IMR-90 (cell line): Measurements from ENCODE around the gene TBX15. TPM values are rescaled to one million over a fixed set of nuclear protein-coding genes. Genes with fewer than 3 reads are reported as not detected.

ENCODE experiments used
- ATAC-seq: fragments of 200-7000 bp; cut with Tn5 transposase; 2 replicates; pipeline ENCODE4 v1.9.1; 2020; ENCODE audit warnings: low read depth, mild to moderate bottlenecking, moderate library complexity
- BruUV-seq: library from RNA; stranded (reverse); fragments of 400-500 nt; replicated peaks from 2 replicates; lab custom pipeline; 2021; lab: Mats Ljungman, UMichigan
- CTCF ChIA-PET: fragments of 300-600 bp; formaldehyde crosslinking; extraction: SDS; loops from one replicate; lab custom pipeline; 2021; ENCODE audit warnings: antibody characterized with exemption; lab: Yijun Ruan, JAX
- POLR2A ChIA-PET: fragments of 300-600 bp; sonication (Branson Sonifier 250); formaldehyde crosslinking; loops from one replicate; lab custom pipeline; 2022; ENCODE audit warnings: antibody characterized with exemption; ENCODE audit not compliant: unreplicated experiment; lab: Charles Lee
- DNase-seq: peaks from one replicate; pipeline ENCODE4 v3.0.0; 2013
- H2AFZ ChIP-seq: replicated peaks from 2 replicates; pipeline ENCODE3; 2013; ENCODE audit warnings: low read length, mild to moderate bottlenecking; ENCODE audit not compliant: poor library complexity
- H2AK5ac ChIP-seq: 2 replicates; pipeline ENCODE4 v1.6.1; 2013; ENCODE audit warnings: low read depth, low read length, inconsistent platforms
- H2AK9ac ChIP-seq: replicated peaks from 2 replicates; pipeline ENCODE3; 2013; ENCODE audit warnings: mild to moderate bottlenecking, low read depth, low read length, moderate library complexity; ENCODE audit not compliant: poor library complexity
- H2BK120ac ChIP-seq: 2 replicates; pipeline ENCODE4 v1.6.1; 2013; ENCODE audit warnings: low read depth, low read length, inconsistent platforms
- H2BK15ac ChIP-seq: 3 replicates; pipeline ENCODE4 v1.6.1; 2013; ENCODE audit warnings: low read depth, low read length, inconsistent platforms
- H2BK20ac ChIP-seq: 2 replicates; pipeline ENCODE4 v1.6.1; 2013; ENCODE audit warnings: low read depth, mild to moderate bottlenecking, inconsistent platforms, low read length, moderate library complexity
- H2BK5ac ChIP-seq: 2 replicates; pipeline ENCODE4 v1.6.1; 2013; ENCODE audit warnings: mild to moderate bottlenecking, low read depth, low read length, inconsistent platforms; ENCODE audit not compliant: poor library complexity, severe bottlenecking
- H3K14ac ChIP-seq: replicated peaks from 2 replicates; pipeline ENCODE4 v1.6.1; 2013; ENCODE audit warnings: low read depth, low read length, inconsistent platforms
- H3K18ac ChIP-seq: 2 replicates; pipeline ENCODE4 v1.6.1; 2013; ENCODE audit warnings: low read depth, low read length, control low read depth
- H3K23ac ChIP-seq: 2 replicates; pipeline ENCODE4 v1.6.1; 2013; ENCODE audit warnings: low read depth, low read length, inconsistent platforms
- H3K27ac ChIP-seq: 2 replicates; pipeline ENCODE4 v1.5.1; 2013; ENCODE audit warnings: mild to moderate bottlenecking, control low read depth, low read length; ENCODE audit not compliant: insufficient read depth
- H3K27me3 ChIP-seq: 2 replicates; pipeline ENCODE4 v1.6.1; 2013; ENCODE audit warnings: low read length; ENCODE audit not compliant: control insufficient read depth, insufficient read depth
- H3K36me3 ChIP-seq: 2 replicates; pipeline ENCODE4 v1.6.1; 2013; ENCODE audit warnings: low read length, mixed read lengths; ENCODE audit not compliant: control insufficient read depth, insufficient read depth
- H3K4ac ChIP-seq: 2 replicates; pipeline ENCODE4 v1.6.1; 2013; ENCODE audit warnings: low read depth, low read length, inconsistent platforms
- H3K4me1 ChIP-seq: 2 replicates; pipeline ENCODE4 v1.6.1; 2013; ENCODE audit warnings: low read length, mixed read lengths; ENCODE audit not compliant: control insufficient read depth, insufficient read depth
- H3K4me2 ChIP-seq: 2 replicates; pipeline ENCODE4 v1.6.1; 2013; ENCODE audit warnings: low read depth, mild to moderate bottlenecking, control low read depth, low read length, moderate library complexity
- H3K4me3 ChIP-seq: 2 replicates; pipeline ENCODE4 v1.5.1; 2013; ENCODE audit warnings: low read depth, mild to moderate bottlenecking, control low read depth, low read length, moderate library complexity; ENCODE audit not compliant: insufficient read depth
- H3K56ac ChIP-seq: 2 replicates; pipeline ENCODE4 v1.6.1; 2013; ENCODE audit warnings: low read length, inconsistent platforms; ENCODE audit not compliant: insufficient read depth; ENCODE audit errors: extremely low read depth
- H3K79me1 ChIP-seq, 2 experiments: 2 replicates each; pipeline ENCODE4 v1.6.1; 2013; ENCODE audit warnings: low read length in 2 of 2, inconsistent platforms in 1 of 2, low read depth in 1 of 2
- H3K9ac ChIP-seq: 2 replicates; pipeline ENCODE4 v1.6.1; 2013; ENCODE audit warnings: low read depth, low read length, control low read depth
- H3K9me1 ChIP-seq: 2 replicates; pipeline ENCODE4 v1.6.1; 2013; ENCODE audit warnings: low read length, inconsistent platforms; ENCODE audit not compliant: insufficient read depth
- H3K9me3 ChIP-seq: 2 replicates; pipeline ENCODE4 v1.6.1; 2013; ENCODE audit warnings: low read length; ENCODE audit not compliant: control insufficient read depth, insufficient read depth
- H4K20me1 ChIP-seq: 2 replicates; pipeline ENCODE4 v1.6.1; 2013; ENCODE audit warnings: low read length, inconsistent platforms; ENCODE audit not compliant: insufficient read depth
- H4K5ac ChIP-seq: 2 replicates; pipeline ENCODE4 v1.6.1; 2013; ENCODE audit warnings: mild to moderate bottlenecking, low read depth, low read length, control low read depth
- H4K8ac ChIP-seq, 2 experiments: 2 replicates each; pipeline ENCODE4 v1.6.1; 2013; ENCODE audit warnings: low read depth in 2 of 2, low read length in 2 of 2, control low read depth in 1 of 2, inconsistent platforms in 1 of 2
- H4K91ac ChIP-seq: 2 replicates; pipeline ENCODE4 v1.6.1; 2013; ENCODE audit warnings: low read depth, low read length, inconsistent platforms; ENCODE audit not compliant: insufficient read depth
- BHLHE40 ChIP-seq: fragments of 150-350 bp; IDR thresholded peaks from 2 replicates; pipeline ENCODE4 v1.6.1; 2016; ENCODE audit warnings: mild to moderate bottlenecking, low read depth, low read length
- CTCF ChIP-seq: conservative IDR thresholded peaks from 2 replicates; pipeline ENCODE4 v1.5.1; 2012; ENCODE audit warnings: mild to moderate bottlenecking, low read depth, low read length, improper control_type of control experiment
- FOS ChIP-seq: fragments of 150-350 bp; IDR thresholded peaks from 2 replicates; pipeline ENCODE4 v1.6.1; 2016; ENCODE audit warnings: low read depth, low read length
- MAZ ChIP-seq: IDR thresholded peaks from 2 replicates; pipeline ENCODE4 v1.6.1; 2012; ENCODE audit warnings: low read depth, mild to moderate bottlenecking, low read length, improper control_type of control experiment, moderate library complexity, borderline replicate concordance
- MXI1 ChIP-seq: IDR thresholded peaks from 2 replicates; pipeline ENCODE4 v1.6.1; 2012; ENCODE audit warnings: low read depth, mild to moderate bottlenecking, low read length, moderate library complexity, borderline replicate concordance
- NFE2L2 ChIP-seq: fragments of 150-350 bp; IDR thresholded peaks from 2 replicates; pipeline ENCODE4 v1.6.1; 2016; ENCODE audit warnings: low read depth, mild to moderate bottlenecking, low read length
- RAD21 ChIP-seq: IDR thresholded peaks from 2 replicates; pipeline ENCODE4 v1.6.1; 2012; ENCODE audit warnings: low read length, improper control_type of control experiment
- SMC3 ChIP-seq: fragments of 150-350 bp; IDR thresholded peaks from 2 replicates; pipeline ENCODE4 v1.6.1; 2016; ENCODE audit warnings: low read depth, mild to moderate bottlenecking, antibody characterized with exemption, low read length, moderate library complexity
- USF2 ChIP-seq: fragments of 150-350 bp; IDR thresholded peaks from 2 replicates; pipeline ENCODE4 v1.6.1; 2017; ENCODE audit warnings: mild to moderate bottlenecking, antibody characterized with exemption, low read length, low read depth
- WGBS, 2 experiments: methylation state at CpG; one replicate each; pipeline versions ENCODE4 v1.1.5 to v1.1.7; 2013; ENCODE audit warnings: missing lambda C conversion rate in 2 of 2; ENCODE audit not compliant: insufficient read length in 1 of 2; ENCODE audit errors: extremely low coverage in 2 of 2; 5-methylcytosine and 5-hydroxymethylcytosine counted together
- dilution Hi-C: fragments of 300-500 bp; cut with HindIII; formaldehyde crosslinking; loops from one replicate; pipeline ENCODE4 v1.14.3; 2018; ENCODE audit warnings: low sequenced_read_pairs; ENCODE audit not compliant: unreplicated experiment
- in situ Hi-C: fragments of 300-500 bp; cut with MboI; formaldehyde crosslinking; loops from 3 replicates; pipeline ENCODE4 v1.14.3; 2019; ENCODE audit warnings: low sequenced_read_pairs, inconsistent platforms, mixed read lengths
- intact Hi-C: fragments of 100-400 bp; cut with micrococcal nuclease; formaldehyde crosslinking; loops from 2 replicates; pipeline ENCODE4 v1.10.0; 2022
- polyA plus RNA-seq, 3 experiments: library from polyadenylated mRNA; depleted of rRNA; stranded (reverse); fragments of >200 nt; gene quantifications; 2 replicates each; pipeline ENCODE4 v1.2.3, GENCODE V29; 2012; ENCODE audit warnings: low replicate concordance in 1 of 3
- total RNA-seq: library from RNA; depleted of rRNA; stranded (reverse); fragments of >200 nt; gene quantifications from 2 replicates; pipeline ENCODE4 v1.2.3, GENCODE V29; 2012

TBX15 gene
- total and polyA plus RNA-seq, 2 of the 4 experiments (the other 2 are of a cell fraction): not detected

- no CpG with 5 or more reads among the region's 2 CpGs for WGBS, 2 experiments
- Histone ChIP-seq H2AFZ (no peak overlapping the region), H2BK120ac (no peak overlapping the region), H3K14ac (no peak overlapping the region), H2BK5ac (no peak overlapping the region), H3K9ac (no peak overlapping the region), H3K56ac (no peak overlapping the region), H2AK9ac (no peak overlapping the region), H2BK20ac (no peak overlapping the region), H3K23ac (no peak overlapping the region), H3K4me2 (no peak overlapping the region), H4K20me1 (no peaks in the 10 kb centered on the region), H3K4ac (no peak overlapping the region), H2AK5ac (no peak overlapping the region), H3K4me3 (no peak overlapping the region), H4K91ac (no peak overlapping the region), H3K4me1 (no peaks in the 10 kb centered on the region; the same call in 1 of the 2 replicates), H3K36me3 (no peaks in the 10 kb centered on the region), H3K9me3 (peaks cover 20% of the 10 kb centered on the region), H3K79me1 (no peaks in the 10 kb centered on the region), H3K27me3 (peaks cover 91% of the 10 kb centered on the region), H3K18ac (no peak overlapping the region), H4K8ac (no peak overlapping the region), H4K5ac (no peak overlapping the region), H2BK15ac (no peak overlapping the region), H3K27ac (no peak overlapping the region), H3K9me1 (no peaks in the 10 kb centered on the region)
- TF ChIP-seq CTCF (no peak), RAD21 (no peak), MXI1 (no peak), NFE2L2 (no peak), USF2 (no peak), SMC3 (no peak), MAZ (no peak), FOS (no peak), BHLHE40 (no peak)
- dilution Hi-C loops: no loop called here
- intact Hi-C loops: loop anchor here (10.0 kb wide), 1 partner anchor 130 kb away; no protein-coding TSS in a partner anchor
- no peak for ATAC-seq
- DNase-seq: no peak
- POLR2A ChIA-PET: no interaction called here
- CTCF ChIA-PET: no interaction called here
- in situ Hi-C loops: no loop called here
- BruUV-seq: no TSS peak
Observed at GRCh38 chr1:119004781-119005180, 16.6 kb upstream of the TBX15 start.
